GM12878 (cell line): ENCODE measurements around the gene DYNLT2B. TPM values are rescaled to one million over a fixed set of nuclear protein-coding genes. Genes with fewer than 3 reads are reported as not detected.

Experiments used
- ATAC-seq: fragments of 200-7000 bp; cut with Tn5 transposase; 3 replicates; pipeline ENCODE4 v1.9.1; 2020; ENCODE audit warnings: mild to moderate bottlenecking, moderate library complexity
- BruUV-seq: library from RNA; stranded (reverse); fragments of 400-500 nt; replicated peaks from 2 replicates; lab custom pipeline; 2021; lab: Mats Ljungman, UMichigan
- CTCF ChIA-PET: fragments of 300-600 bp; sonication (Branson Sonifier 250); formaldehyde crosslinking; extraction: SDS; loops from one replicate; lab custom pipeline; 2021; ENCODE audit warnings: inconsistent platforms; lab: Yijun Ruan, JAX
- POLR2A ChIA-PET: fragments of 350-600 bp; formaldehyde crosslinking; extraction: SDS; loops from one replicate; lab custom pipeline; 2021; ENCODE audit warnings: inconsistent platforms; lab: Charles Lee
- RAD21 ChIA-PET: fragments of 300-600 bp; sonication (Branson Sonifier 250); formaldehyde crosslinking; loops from one replicate; lab custom pipeline; 2023; ENCODE audit warnings: antibody characterized with exemption; ENCODE audit not compliant: unreplicated experiment; lab: Charles Lee
- SMC1A ChIA-PET: fragments of 300-600 bp; sonication (Branson Sonifier 250); formaldehyde crosslinking; loops from one replicate; lab custom pipeline; 2023; ENCODE audit not compliant: unreplicated experiment, uncharacterized antibody; lab: Charles Lee
- DNase-seq: peaks from one replicate; pipeline ENCODE4 v3.0.0-alpha.2; 2011; ENCODE audit warnings: low read depth, low spot score
- FAIRE-seq: peaks from 3 replicates; lab custom pipeline; 2011; peaks lifted over from hg19 to GRCh38; lab: Jason Lieb, UNC
- H2AFZ ChIP-seq: 2 replicates; pipeline ENCODE4 v1.6.0; 2011; ENCODE audit warnings: low read depth, low read length, control low read depth; ENCODE audit not compliant: control insufficient read depth
- H3K27ac ChIP-seq: 2 replicates; pipeline ENCODE4 v1.5.1; 2011; ENCODE audit warnings: control low read depth; ENCODE audit not compliant: control insufficient read depth, insufficient read depth
- H3K27me3 ChIP-seq, 2 experiments: replicated peaks in 1 of 2; 2 replicates each; pipeline versions ENCODE4 v1.6.0 to v1.6.1; 2011; ENCODE audit warnings: low read length in 1 of 2; ENCODE audit not compliant: control insufficient read depth in 2 of 2, insufficient read depth in 2 of 2
- H3K36me3 ChIP-seq, 2 experiments: 2 replicates each; pipeline ENCODE4 v1.5.1; 2011; ENCODE audit warnings: low read length in 1 of 2; ENCODE audit not compliant: control insufficient read depth in 2 of 2, insufficient read depth in 2 of 2
- H3K4me1 ChIP-seq: 2 replicates; pipeline ENCODE4 v1.6.1; 2011; ENCODE audit warnings: mild to moderate bottlenecking, low read length, moderate library complexity, mixed read lengths; ENCODE audit not compliant: control insufficient read depth, insufficient read depth
- H3K4me2 ChIP-seq: 2 replicates; pipeline ENCODE4 v1.6.0; 2011; ENCODE audit warnings: control low read depth; ENCODE audit not compliant: control insufficient read depth, insufficient read depth
- H3K4me3 ChIP-seq: fragments of 200-600 bp; sonication (generic); 2 replicates; pipeline ENCODE4 v1.5.1; 2016
- H3K79me2 ChIP-seq: 2 replicates; pipeline ENCODE4 v1.6.0; 2011; ENCODE audit warnings: low read length; ENCODE audit not compliant: control insufficient read depth, insufficient read depth
- H3K9ac ChIP-seq: 2 replicates; pipeline ENCODE4 v1.8.0; 2011; ENCODE audit warnings: low read length, control low read depth, mixed read lengths; ENCODE audit not compliant: control insufficient read depth, insufficient read depth
- H3K9me3 ChIP-seq: replicated peaks from 3 replicates; pipeline ENCODE4 v1.5.1; 2011; ENCODE audit warnings: mild to moderate bottlenecking, low read length; ENCODE audit not compliant: control insufficient read depth, insufficient read depth
- H4K20me1 ChIP-seq: 2 replicates; pipeline ENCODE4 v1.6.0; 2011; ENCODE audit not compliant: control insufficient read depth, insufficient read depth
- BRCA1 ChIP-seq: IDR thresholded peaks from 2 replicates; pipeline ENCODE4 v1.6.1; 2011; ENCODE audit warnings: low read depth, low read length, improper control_type of control experiment
- DPF2 ChIP-seq: fragments of 450-650 bp; IDR thresholded peaks from 2 replicates; pipeline ENCODE4 v1.6.1; 2017; ENCODE audit warnings: mild to moderate bottlenecking
- MTA2 ChIP-seq: fragments of 450-650 bp; IDR thresholded peaks from 2 replicates; pipeline ENCODE4 v1.6.1; 2016; ENCODE audit warnings: low read depth, mild to moderate bottlenecking, moderate library complexity
- NFXL1 ChIP-seq: fragments of 450-650 bp; IDR thresholded peaks from 2 replicates; pipeline ENCODE4 v1.6.1; 2017; ENCODE audit warnings: antibody characterized with exemption, mild to moderate bottlenecking, borderline replicate concordance
- SKIL ChIP-seq: fragments of 450-650 bp; IDR thresholded peaks from 2 replicates; pipeline ENCODE4 v1.6.1; 2017; ENCODE audit warnings: mild to moderate bottlenecking, low read depth, inconsistent platforms; ENCODE audit not compliant: poor library complexity, severe bottlenecking
- SMC3 ChIP-seq: IDR thresholded peaks from 2 replicates; pipeline ENCODE4 v1.6.1; 2011; ENCODE audit warnings: low read length, improper control_type of control experiment, borderline replicate concordance
- USF2 ChIP-seq: IDR thresholded peaks from 2 replicates; pipeline ENCODE4 v1.6.1; 2011; ENCODE audit warnings: low read depth, low read length, improper control_type of control experiment, borderline replicate concordance
- ZBTB11 ChIP-seq: fragments of 450-650 bp; formaldehyde crosslinking; IDR thresholded peaks from 2 replicates; pipeline ENCODE4 v1.5.0; 2022; ENCODE audit warnings: mild to moderate bottlenecking, missing genetic modification characterization
- ZSCAN29 ChIP-seq: fragments of 450-650 bp; IDR thresholded peaks from 2 replicates; pipeline ENCODE4 v1.6.1; 2017; ENCODE audit warnings: mild to moderate bottlenecking, moderate library complexity
- WGBS: methylation state at CpG from one replicate; pipeline ENCODE4 v1.1.6; 2016; ENCODE audit warnings: low lambda C conversion rate; ENCODE audit not compliant: insufficient replicate concordance, insufficient coverage; ENCODE audit errors: missing lambda C conversion rate; 5-methylcytosine and 5-hydroxymethylcytosine counted together
- in situ Hi-C: fragments of 300-500 bp; cut with MboI; formaldehyde crosslinking; loops from 9 replicates; pipeline ENCODE4 v1.14.3; 2018; ENCODE audit warnings: mixed read lengths
- intact Hi-C: fragments of 100-400 bp; cut with micrococcal nuclease; formaldehyde crosslinking; loops from one replicate; pipeline ENCODE4 v1.14.2; 2022; ENCODE audit not compliant: unreplicated experiment
- polyA plus RNA-seq, 11 experiments: library from polyadenylated mRNA; depleted of rRNA in 4 of 11; unstranded in 6 of 11; stranded (reverse) in 5 of 11; fragments of >200 nt; fragmentation: Nextera tagmentation in 4 of 11; fragmentation: Illumina TruSeq in 1 of 11; extraction: Ambion mirVana in 4 of 11; extraction: Trizol in 1 of 11; gene quantifications; 1 replicate in 1 of 11; 2 replicates in 10 of 11; pipeline versions ENCODE4 v1.2.1 to v1.2.3, GENCODE V29; 2011 to 2016; ENCODE audit warnings: inconsistent platforms in 2 of 11, missing spikeins in 2 of 11, low read depth in 1 of 11
- total RNA-seq, 4 experiments: library from RNA; depleted of rRNA in 3 of 4; stranded (reverse); fragments of >200 nt in 3 of 4; fragmentation: Illumina TruSeq in 1 of 4; extraction: Trizol in 1 of 4; gene quantifications; 2 replicates each; pipeline versions ENCODE4 v1.2.1 to v1.2.3, GENCODE V29; 2013 to 2021

Gene DYNLT2B
- total and polyA plus RNA-seq, 10 of the 15 experiments (the other 5 are each of a cell fraction or from before 2014, with no cell fraction given) = 8.6 to 89.7 (median 21.9) TPM

- Histone ChIP-seq H3K4me1 (no peaks in the 10 kb centered on the region), H3K4me3 (no peak overlapping the region)
- RAD21 ChIA-PET = no interaction called here
- TF ChIP-seq ZSCAN29 = no peak
- TF ChIP-seq MTA2 = no peak
- TF ChIP-seq BRCA1 = no peak
- no peak for TF ChIP-seq ZBTB11
- TF ChIP-seq SKIL = no peak
- TF ChIP-seq SMC3 = no peak
- TF ChIP-seq NFXL1 = no peak
- TF ChIP-seq USF2 = no peak
- no peak for TF ChIP-seq DPF2
- TF ChIP-seq, all 136 proteins: peak for 0
- ChIA-PET POLR2A (interaction anchor here (0.5 kb wide), 1 partner anchor 105 kb away, joined by 9 read pairs; no protein-coding TSS in a partner anchor), SMC1A (no interaction called here), CTCF (interaction anchor here (0.9 kb wide), 1 partner anchor 9 kb away, joined by 3 read pairs; no protein-coding TSS in a partner anchor)
- intact Hi-C loops = no loop called here
- ATAC-seq = no peak
- WGBS = 76% methylated on average over 6 of the region's 6 CpGs
- Histone ChIP-seq H4K20me1 (no peaks in the 10 kb centered on the region), H3K27ac (no peak overlapping the region), H3K4me2 (no peak overlapping the region), H3K9me3 (no peaks in the 10 kb centered on the region), H3K27me3 (no peaks in the 10 kb centered on the region), H3K36me3 (no peaks in the 10 kb centered on the region), H3K9ac (no peak overlapping the region), H2AFZ (no peak overlapping the region), H3K79me2 (no peaks in the 10 kb centered on the region)
- BruUV-seq = no TSS peak
- in situ Hi-C loops = no loop called here
- FAIRE-seq = no peak
- no peak for DNase-seq
These were observed 9.4 kb upstream of the DYNLT2B start for GRCh38 chr3:196327405-196327804.
